HG02571 (cell line): ENCODE results near the gene SCRN2.

Experiments
- ATAC-seq: cut with Tn5 transposase; IDR thresholded peaks from one replicate; pipeline ENCODE4 v1.9.1; 2021; ENCODE audit warnings: mild to moderate bottlenecking, moderate library complexity; ENCODE audit not compliant: unreplicated experiment

SCRN2 gene

DNA sequence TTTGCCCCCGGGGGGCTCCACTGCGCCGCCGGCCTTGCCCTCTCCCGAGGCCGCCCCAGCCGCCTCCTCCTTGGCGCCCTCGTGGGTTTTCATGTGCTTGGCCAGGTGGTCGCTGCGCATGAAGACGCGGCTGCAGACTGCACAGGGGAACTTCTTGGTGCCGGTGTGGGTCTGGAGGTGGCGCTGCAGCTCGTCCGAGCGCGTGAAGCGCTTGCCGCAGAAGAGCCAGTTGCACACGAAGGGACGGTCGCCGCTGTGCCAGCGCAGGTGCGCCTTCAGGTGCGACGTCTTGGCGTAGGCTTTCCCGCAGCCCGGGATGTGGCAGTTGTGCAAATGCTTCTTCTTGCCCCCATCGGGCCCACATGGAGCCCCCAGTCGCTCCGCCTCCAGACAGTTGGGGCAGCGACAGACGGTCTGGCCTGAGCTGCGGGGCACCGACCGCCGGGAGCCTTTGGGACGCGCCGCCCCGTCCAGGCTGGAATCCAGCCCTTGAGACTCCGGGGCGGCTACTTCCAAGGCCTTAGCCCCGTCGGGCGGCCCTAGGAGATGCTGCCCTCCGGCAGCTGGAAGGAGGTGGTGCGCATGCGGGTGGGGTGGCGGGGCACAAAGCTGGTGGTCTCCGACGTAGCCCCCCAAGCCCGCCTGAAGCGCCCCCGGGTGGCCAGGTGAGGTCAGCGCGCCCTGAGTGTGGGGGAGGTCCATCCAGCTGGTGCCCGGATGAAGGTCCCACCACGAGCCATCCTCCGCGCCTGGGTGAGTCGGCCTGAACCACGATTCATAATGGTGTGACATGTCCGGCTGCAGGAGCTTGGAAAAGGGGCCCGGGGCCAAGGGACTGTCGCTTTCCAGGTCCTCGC, 6.5 kb upstream of the SCRN2 start:
- no peak for ATAC-seq

DNA sequence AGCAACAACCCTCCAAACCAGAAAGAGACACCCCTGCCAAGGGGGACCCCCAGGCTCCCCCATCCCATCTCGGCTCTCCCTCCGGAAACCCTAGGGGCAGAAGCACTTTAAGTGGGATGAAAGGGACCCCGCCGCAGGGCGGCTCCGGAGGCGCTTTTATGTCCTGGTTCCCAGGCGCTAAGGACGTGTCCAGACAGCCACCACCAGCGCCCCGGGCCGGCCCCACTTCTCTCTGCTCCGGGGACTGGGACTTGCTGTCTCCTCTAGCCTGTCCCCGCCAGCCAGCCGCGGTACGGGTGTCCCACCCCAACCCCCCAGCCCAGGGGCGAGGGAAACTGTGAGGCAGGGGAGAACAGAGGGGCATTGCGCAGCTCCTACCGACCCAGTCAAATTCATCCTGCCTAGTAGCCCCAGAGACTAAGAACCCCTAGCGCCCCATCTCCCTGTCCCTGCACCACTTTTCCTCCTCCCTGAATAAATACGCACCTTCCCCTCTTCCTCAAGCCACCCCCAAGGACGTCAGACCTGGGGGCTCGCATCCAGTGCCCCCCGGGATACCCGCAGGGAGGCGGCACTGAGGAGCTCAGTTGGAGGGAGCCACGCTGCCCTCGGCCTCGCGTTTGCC, 5.8 kb upstream of the SCRN2 start:
- ATAC-seq: no peak

- ATAC-seq: no peak
Observed at GRCh38 chr17:47845716-47846075, 4.6 kb upstream of the SCRN2 start.

- ATAC-seq: no peak
Observed at GRCh38 chr17:47844814-47845715, 4.0 kb upstream of the SCRN2 start.

- no peak for ATAC-seq
Observed at GRCh38 chr17:47844227-47844626, 3.2 kb upstream of the SCRN2 start.

- no peak for ATAC-seq
Observed at GRCh38 chr17:47843391-47843730, 2.3 kb upstream of the SCRN2 start.

- no peak for ATAC-seq
Observed at GRCh38 chr17:47841488-47842291, 617 bp upstream of the SCRN2 start.

- ATAC-seq: no peak
Observed at GRCh38 chr17:47840001-47840741, 902 bp downstream of the SCRN2 start.

DNA sequence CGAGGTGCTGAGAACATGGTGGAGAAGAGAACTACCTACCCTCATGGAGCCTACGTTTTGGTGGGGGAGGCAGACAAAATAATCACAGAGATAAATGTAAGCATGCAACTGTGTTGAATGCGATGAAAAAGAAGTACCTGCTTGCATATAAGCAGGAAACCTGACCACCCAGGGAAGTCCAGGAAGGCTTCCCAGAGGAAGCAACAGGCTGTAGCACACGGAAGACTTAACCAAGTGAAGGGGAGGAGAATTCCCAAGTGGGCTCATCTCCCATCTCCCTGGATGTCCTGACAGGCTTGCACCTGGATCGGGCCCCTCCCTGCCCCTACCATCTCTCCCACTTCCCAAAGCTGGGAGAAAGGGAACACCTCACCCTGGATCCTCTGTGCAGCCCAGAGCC, 2.0 kb downstream of the SCRN2 start:
- ATAC-seq: no peak

DNA sequence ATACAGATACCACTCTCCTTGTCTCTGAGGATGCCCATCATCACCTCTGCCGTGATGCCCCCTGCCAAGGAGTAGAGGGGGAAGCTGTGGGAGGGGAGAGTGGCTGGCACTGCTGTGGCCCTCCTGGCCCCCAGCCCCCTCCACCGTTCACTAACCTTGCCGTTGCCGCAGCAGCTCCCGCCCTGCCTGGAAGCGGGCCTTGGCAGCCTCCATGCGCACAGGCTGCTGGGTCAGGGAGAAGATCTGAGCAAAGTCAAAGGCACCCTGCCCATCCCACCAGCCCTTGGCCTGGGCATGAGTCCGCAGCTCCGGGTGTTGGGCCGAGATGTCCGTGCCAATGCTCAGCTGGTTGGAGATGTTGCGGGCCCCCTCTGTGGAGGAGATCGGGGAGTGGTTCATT, 2.4 kb downstream of the SCRN2 start:
- ATAC-seq: no peak

- no peak for ATAC-seq
Observed at GRCh38 chr17:47837401-47838039, 3.6 kb downstream of the SCRN2 start.

- no peak for ATAC-seq
Observed at GRCh38 chr17:47836601-47837000, 4.5 kb downstream of the SCRN2 start.

- ATAC-seq: no peak
Observed at GRCh38 chr17:47834756-47835155, 6.3 kb downstream of the SCRN2 start.

- no peak for ATAC-seq
Observed at GRCh38 chr17:47831934-47832327, 9.1 kb downstream of the SCRN2 start.

GRCh38 chr17:47831003-47831933, 9.8 kb downstream of the SCRN2 start, which contains the start of the genes LRRC46 and MRPL10:
LRRC46 (plus strand) TSS chr17:47831670; CDS start chr17:47831990, 320 bp downstream.
MRPL10 (minus strand) TSS chr17:47831541; CDS start chr17:47831511, 30 bp downstream.
- ATAC-seq: peak; percentile 85

DNA sequence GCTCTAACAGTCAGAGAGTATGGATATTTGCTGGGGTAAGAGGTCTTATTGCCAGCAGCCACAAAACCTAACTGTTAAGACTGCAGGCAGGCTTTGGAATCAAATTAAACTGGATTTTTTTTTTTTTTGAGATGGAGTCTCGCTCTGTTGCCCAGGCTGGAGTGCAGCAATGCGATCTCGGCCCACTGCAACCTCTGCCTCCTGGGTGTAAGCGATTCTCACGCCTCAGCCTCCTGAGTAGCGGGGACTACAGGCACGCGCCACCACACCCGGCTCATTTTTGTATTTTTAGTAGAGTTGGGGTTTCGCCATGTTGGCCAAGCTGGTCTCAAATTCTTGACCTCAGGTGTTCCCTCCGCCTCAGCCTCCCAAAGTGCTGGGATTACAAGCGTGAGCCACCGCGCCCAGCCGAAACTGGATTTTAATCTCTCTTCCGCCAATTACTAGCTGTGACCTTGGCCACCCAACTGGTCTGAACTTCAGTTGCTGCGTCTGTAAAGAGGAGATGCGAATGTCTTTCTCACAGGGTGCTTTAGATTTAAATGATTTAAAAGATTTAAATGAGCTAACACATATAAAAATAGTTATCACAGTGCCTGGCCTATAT, 10.6 kb downstream of the SCRN2 start:
- no peak for ATAC-seq

GRCh38 chr17:47829870-47830269, 11.2 kb downstream of the SCRN2 start:
- no peak for ATAC-seq

GRCh38 chr17:47823519-47823918, 17.6 kb downstream of the SCRN2 start:
- ATAC-seq: no peak
